Stimulated activated naive B cell treated with anti-CD40 and anti-IgM and Interleukin-4, amounts not matched to agents 10 μg/mL and 1 μg/mL and 100 μg/mL, for 72 hours (primary cell): ENCODE measurements around the gene LNX1.
"Not testable (repeated sequence)": the region's sequence is repeated elsewhere in the genome, so short reads cannot be mapped to it uniquely, and the experiment has no call there.

ENCODE experiments used
- ATAC-seq, 2 donors: fragments of 150-1000 bp; cut with Tn5 transposase; replicated peaks; 2 replicates each; pipeline ENCODE4 v1.10.0; 2021; ENCODE audit warnings: moderate library complexity in 1 of 2
- DNase-seq: peaks from one replicate; pipeline ENCODE4 v3.0.0; 2021
- H3K27ac Mint-ChIP-seq: one replicate; pipeline ENCODE4 v1.8.0; 2022; ENCODE audit warnings: mild to moderate bottlenecking, mixed read lengths
- H3K27me3 Mint-ChIP-seq, 2 donors: one replicate each; pipeline ENCODE4 v1.8.0; 2022; ENCODE audit warnings: mixed read lengths in 2 of 2
- H3K36me3 Mint-ChIP-seq, 2 donors: one replicate each; pipeline ENCODE4 v1.8.0; 2022; ENCODE audit warnings: mixed read lengths in 2 of 2, mild to moderate bottlenecking in 1 of 2
- H3K4me1 Mint-ChIP-seq, 2 donors: one replicate each; pipeline ENCODE4 v1.8.0; 2022; ENCODE audit warnings: mixed read lengths in 2 of 2, mild to moderate bottlenecking in 1 of 2
- H3K4me3 Mint-ChIP-seq, 2 donors: one replicate each; pipeline ENCODE4 v1.8.0; 2022; ENCODE audit warnings: mild to moderate bottlenecking in 2 of 2, mixed read lengths in 2 of 2, moderate library complexity in 1 of 2
- H3K9me3 Mint-ChIP-seq, 2 donors: one replicate each; pipeline ENCODE4 v1.8.0; 2022; ENCODE audit warnings: mixed read lengths in 2 of 2, mild to moderate bottlenecking in 1 of 2

Gene LNX1

GRCh38 chr4:53450773-53451172, 140.5 kb downstream of the LNX1 start:
- Mint-ChIP-seq H3K4me3 (no peak overlapping the region), H3K27ac (no peak overlapping the region), H3K4me1 (peaks cover 0 to 2% of the 10 kb centered on the region in 2 donors), H3K36me3 (peaks cover 25 to 58% of the 10 kb centered on the region in 2 donors), H3K27me3 (no peaks in the 10 kb centered on the region), H3K9me3 (no peaks in the 10 kb centered on the region)
- DNase-seq (no peak), ATAC-seq (no peak)

- H3K4me1 Mint-ChIP-seq, result peaks cover 0 to 3% of the 10 kb centered on the region in 2 donors
- H3K36me3 Mint-ChIP-seq, result peaks cover 24 to 52% of the 10 kb centered on the region in 2 donors
- no peaks in the 10 kb centered on the region for H3K27me3 Mint-ChIP-seq
- H3K9me3 Mint-ChIP-seq, result no peaks in the 10 kb centered on the region
- H3K4me3 Mint-ChIP-seq, result no peak overlapping the region
- no peak for DNase-seq
- ATAC-seq, result no peak
- no peak overlapping the region for H3K27ac Mint-ChIP-seq
Observed at GRCh38 chr4:53444954-53445353, 146.3 kb downstream of the LNX1 start.

- H3K27me3 Mint-ChIP-seq, result no peaks in the 10 kb centered on the region
- ATAC-seq, result no peak
- DNase-seq, result no peak
- H3K9me3 Mint-ChIP-seq, result no peaks in the 10 kb centered on the region
- H3K36me3 Mint-ChIP-seq, result peaks cover 32 to 43% of the 10 kb centered on the region in 2 donors
- peaks cover 0 to 6% of the 10 kb centered on the region in 2 donors for H3K4me1 Mint-ChIP-seq
- peak overlapping the region; percentile 42 for H3K27ac Mint-ChIP-seq
- H3K4me3 Mint-ChIP-seq, result no peak overlapping the region
Observed at GRCh38 chr4:53441564-53441963, 149.7 kb downstream of the LNX1 start.

- no peaks in the 10 kb centered on the region for H3K9me3 Mint-ChIP-seq
- no peaks in the 10 kb centered on the region for H3K27me3 Mint-ChIP-seq
- H3K4me3 Mint-ChIP-seq, result no peak overlapping the region
- no peak overlapping the region for H3K27ac Mint-ChIP-seq
- no peak for ATAC-seq
- peaks cover 20 to 35% of the 10 kb centered on the region in 2 donors for H3K36me3 Mint-ChIP-seq
- no peak for DNase-seq
- H3K4me1 Mint-ChIP-seq, result peaks cover 0 to 6% of the 10 kb centered on the region in 2 donors
Observed at GRCh38 chr4:53436251-53436650, 155.0 kb downstream of the LNX1 start.

- no peaks in the 10 kb centered on the region for H3K9me3 Mint-ChIP-seq
- ATAC-seq, result peak in 1 of 2 donors; percentile 53
- H3K27me3 Mint-ChIP-seq, result no peaks in the 10 kb centered on the region
- peaks cover 1 to 6% of the 10 kb centered on the region in 2 donors for H3K4me1 Mint-ChIP-seq
- H3K36me3 Mint-ChIP-seq, result peaks cover 22 to 45% of the 10 kb centered on the region in 2 donors
- no peak overlapping the region for H3K4me3 Mint-ChIP-seq
- H3K27ac Mint-ChIP-seq, result no peak overlapping the region
- no peak for DNase-seq
Observed at GRCh38 chr4:53432528-53433424, 158.5 kb downstream of the LNX1 start.

- peaks cover 20 to 38% of the 10 kb centered on the region in 2 donors for H3K36me3 Mint-ChIP-seq
- H3K27ac Mint-ChIP-seq, result no peak overlapping the region
- H3K4me3 Mint-ChIP-seq, result no peak overlapping the region
- ATAC-seq (no peak), DNase-seq (no peak)
- H3K9me3 Mint-ChIP-seq, result no peaks in the 10 kb centered on the region
- H3K27me3 Mint-ChIP-seq, result no peaks in the 10 kb centered on the region
- peaks cover 1 to 6% of the 10 kb centered on the region in 2 donors for H3K4me1 Mint-ChIP-seq
Observed at GRCh38 chr4:53431052-53431451, 160.2 kb downstream of the LNX1 start.

GRCh38 chr4:53427366-53427765, 163.9 kb downstream of the LNX1 start:
- H3K27ac Mint-ChIP-seq, result no peak overlapping the region

GRCh38 chr4:53424280-53424679, 167.0 kb downstream of the LNX1 start:
- no peak for DNase-seq
- no peak overlapping the region for H3K27ac Mint-ChIP-seq
- no peaks in the 10 kb centered on the region for H3K27me3 Mint-ChIP-seq
- no peak for ATAC-seq
- H3K36me3 Mint-ChIP-seq, result peaks cover 4 to 15% of the 10 kb centered on the region in 2 donors
- H3K9me3 Mint-ChIP-seq, result no peaks in the 10 kb centered on the region
- no peaks in the 10 kb centered on the region for H3K4me1 Mint-ChIP-seq
- no peak overlapping the region for H3K4me3 Mint-ChIP-seq

More at GRCh38 chr4:53427366-53427765, 163.9 kb downstream of the LNX1 start:
- no peaks in the 10 kb centered on the region for H3K27me3 Mint-ChIP-seq
- no peak overlapping the region for H3K4me3 Mint-ChIP-seq
- no peak for ATAC-seq
- H3K9me3 Mint-ChIP-seq, result no peaks in the 10 kb centered on the region
- peaks cover 1 to 6% of the 10 kb centered on the region in 2 donors for H3K4me1 Mint-ChIP-seq
- no peak for DNase-seq
- H3K36me3 Mint-ChIP-seq, result peaks cover 18 to 25% of the 10 kb centered on the region in 2 donors

- Mint-ChIP-seq H3K27me3 (no peaks in the 10 kb centered on the region), H3K9me3 (no peaks in the 10 kb centered on the region), H3K36me3 (peaks cover 8 to 14% of the 10 kb centered on the region in 2 donors), H3K27ac (no peak overlapping the region), H3K4me3 (no peak overlapping the region), H3K4me1 (peaks cover 2 to 4% of the 10 kb centered on the region in 2 donors)
- DNase-seq (no peak), ATAC-seq (no peak)
Observed at GRCh38 chr4:53422367-53422766, 168.9 kb downstream of the LNX1 start.

GRCh38 chr4:53421791-53422190, 169.5 kb downstream of the LNX1 start:
- DNase-seq (no peak), ATAC-seq (no peak)
- no peak overlapping the region for H3K4me3 Mint-ChIP-seq
- H3K36me3 Mint-ChIP-seq, result peaks cover 8 to 14% of the 10 kb centered on the region in 2 donors
- H3K4me1 Mint-ChIP-seq, result peaks cover 2 to 4% of the 10 kb centered on the region in 2 donors
- H3K27ac Mint-ChIP-seq, result no peak overlapping the region
- no peaks in the 10 kb centered on the region for H3K9me3 Mint-ChIP-seq
- no peaks in the 10 kb centered on the region for H3K27me3 Mint-ChIP-seq

GRCh38 chr4:53419208-53419607, 172.1 kb downstream of the LNX1 start:
- H3K9me3 Mint-ChIP-seq, result no peaks in the 10 kb centered on the region
- H3K27ac Mint-ChIP-seq, result no peak overlapping the region
- H3K36me3 Mint-ChIP-seq, result peaks cover 12 to 19% of the 10 kb centered on the region in 2 donors
- DNase-seq, result no peak
- peaks cover 4 to 6% of the 10 kb centered on the region in 2 donors for H3K4me1 Mint-ChIP-seq
- no peaks in the 10 kb centered on the region for H3K27me3 Mint-ChIP-seq
- no peak for ATAC-seq
- no peak overlapping the region for H3K4me3 Mint-ChIP-seq

- Mint-ChIP-seq H3K36me3 (peaks cover 36 to 51% of the 10 kb centered on the region in 2 donors), H3K4me1 (peaks cover 19 to 26% of the 10 kb centered on the region in 2 donors)
- not testable (repeated sequence) for ATAC-seq, H3K4me3 Mint-ChIP-seq, DNase-seq, H3K27ac Mint-ChIP-seq, H3K9me3 Mint-ChIP-seq, H3K27me3 Mint-ChIP-seq
Observed at GRCh38 chr4:53409479-53409878, 181.8 kb downstream of the LNX1 start.
